K562 (cell line): ENCODE measurements around the gene BCAS4. TPM values are rescaled to one million over a fixed set of nuclear protein-coding genes. Genes with fewer than 3 reads are reported as not detected.

Experiments
- ATAC-seq: fragments of 200-7000 bp; cut with Tn5 transposase; 3 replicates; pipeline ENCODE4 v1.9.1; 2020; ENCODE audit warnings: moderate library complexity
- BruUV-seq: library from RNA; stranded (reverse); fragments of 400-500 nt; replicated peaks from 2 replicates; lab custom pipeline; 2021; lab: Mats Ljungman, UMichigan
- CTCF ChIA-PET: fragments of 300-600 bp; formaldehyde crosslinking; extraction: SDS; loops from one replicate; lab custom pipeline; 2021; ENCODE audit warnings: low intra/inter-chr PET ratio; lab: Yijun Ruan, JAX
- POLR2A ChIA-PET: fragments of 300-600, 350-650 bp; sonication (Branson Sonifier 250); formaldehyde crosslinking; extraction: SDS; loops from one replicate; lab custom pipeline; 2021; ENCODE audit warnings: antibody characterized with exemption, inconsistent platforms; lab: Yijun Ruan, JAX
- DNase-seq, 4 experiments: peaks; one replicate each; pipeline versions ENCODE4 v3.0.0 to v3.0.0-alpha.2; 2011 to 2018; ENCODE audit warnings: low spot score in 3 of 4, mixed read lengths in 3 of 4; ENCODE audit errors: extremely low read depth in 1 of 4
- FAIRE-seq: peaks from 2 replicates; lab custom pipeline; 2011; peaks lifted over from hg19 to GRCh38; lab: Jason Lieb, UNC
- H2AFZ ChIP-seq: 2 replicates; pipeline ENCODE4 v1.6.0; 2011; ENCODE audit warnings: low read depth, low read length, control low read depth, inconsistent platforms
- H3K27ac ChIP-seq: fragments of 200-600 bp; 3 replicates; pipeline ENCODE4 v1.8.0; 2011; ENCODE audit warnings: low read depth, mild to moderate bottlenecking, control low read depth, inconsistent platforms, low read length, moderate library complexity, mixed read lengths; ENCODE audit errors: extremely low read depth
- H3K27me3 ChIP-seq, 2 experiments: fragments of 300-600 bp in 1 of 2; 2 replicates in 1 of 2; 3 replicates in 1 of 2; pipeline versions ENCODE4 v1.6.0 to v1.8.0; 2011; ENCODE audit warnings: inconsistent platforms in 2 of 2, low read length in 2 of 2, mild to moderate bottlenecking in 1 of 2, mixed read lengths in 1 of 2, moderate library complexity in 1 of 2; ENCODE audit not compliant: control insufficient read depth in 2 of 2, insufficient read depth in 2 of 2
- H3K36me3 ChIP-seq: fragments of 300-600 bp; 3 replicates; pipeline ENCODE4 v1.8.0; 2011; ENCODE audit warnings: mild to moderate bottlenecking, low read length, inconsistent platforms; ENCODE audit not compliant: control insufficient read depth, insufficient read depth
- H3K4me1 ChIP-seq, 2 experiments: fragments of 200-600 bp in 1 of 2; replicated peaks in 1 of 2; 2 replicates in 1 of 2; 3 replicates in 1 of 2; pipeline versions ENCODE4 v1.5.1 to v1.8.0; 2011; ENCODE audit warnings: inconsistent platforms in 2 of 2, low read length in 2 of 2, mild to moderate bottlenecking in 1 of 2, mixed read lengths in 1 of 2, moderate library complexity in 1 of 2; ENCODE audit not compliant: control insufficient read depth in 2 of 2, insufficient read depth in 2 of 2
- H3K4me2 ChIP-seq: 2 replicates; pipeline ENCODE4 v1.6.1; 2011; ENCODE audit warnings: low read length, control low read depth, inconsistent platforms, mixed read lengths; ENCODE audit not compliant: insufficient read depth
- H3K4me3 ChIP-seq: fragments of 200-600 bp; sonication (generic), shearing (Covaris generic); 2 replicates; pipeline ENCODE4 v1.5.1; 2016; ENCODE audit warnings: control low read depth, inconsistent platforms
- H3K79me2 ChIP-seq: fragments of 200-600 bp; 3 replicates; pipeline ENCODE4 v1.8.0; 2011; ENCODE audit warnings: low read length, inconsistent platforms; ENCODE audit not compliant: control insufficient read depth, insufficient read depth
- H3K9ac ChIP-seq, 2 experiments: 2 replicates each; pipeline versions ENCODE4 v1.6.0 to v1.6.1; 2011; ENCODE audit warnings: low read depth in 2 of 2, low read length in 2 of 2, control low read depth in 1 of 2, inconsistent platforms in 1 of 2, mild to moderate bottlenecking in 1 of 2, mixed read lengths in 1 of 2; ENCODE audit not compliant: insufficient read depth in 1 of 2
- H3K9me1 ChIP-seq: one replicate; pipeline ENCODE4 v1.6.0; 2011; ENCODE audit warnings: inconsistent platforms, mild to moderate bottlenecking, low read length, moderate library complexity; ENCODE audit not compliant: control insufficient read depth, insufficient read depth
- H3K9me3 ChIP-seq: replicated peaks from 2 replicates; pipeline ENCODE4 v1.5.1; 2011; ENCODE audit warnings: low read depth, low read length, inconsistent platforms; ENCODE audit not compliant: control insufficient read depth, insufficient read depth
- H4K20me1 ChIP-seq: replicated peaks from 2 replicates; pipeline ENCODE4 v1.6.1; 2011; ENCODE audit warnings: low read length, inconsistent platforms, mixed read lengths; ENCODE audit not compliant: control insufficient read depth, insufficient read depth
- ATF2 ChIP-seq: sonication (generic); formaldehyde crosslinking; IDR thresholded peaks from 2 replicates; pipeline ENCODE4 v1.8.1; 2022; ENCODE audit warnings: missing genetic modification reagents
- BCL6 ChIP-seq: fragments of 250-450 bp; sonication (Bioruptor Pico); IDR thresholded peaks from 2 replicates; pipeline ENCODE4 v1.4.0; 2020
- KLF10 ChIP-seq: fragments of 250-450 bp; sonication (Bioruptor Pico); IDR thresholded peaks from 2 replicates; pipeline ENCODE4 v1.6.1; 2021; ENCODE audit warnings: matching md5 sums
- NR2F6 ChIP-seq: fragments of 450-650 bp; formaldehyde crosslinking; IDR thresholded peaks from 2 replicates; pipeline ENCODE4 v1.4.0; 2020; ENCODE audit warnings: mild to moderate bottlenecking
- ZNF639 ChIP-seq, 2 experiments: fragments of 200-800 bp in 1 of 2; sonication (Bioruptor generic) in 1 of 2; sonication (generic) in 1 of 2; formaldehyde crosslinking in 1 of 2; IDR thresholded peaks in 1 of 2; conservative IDR thresholded peaks in 1 of 2; 2 replicates each; pipeline versions ENCODE4 v1.5.0 to v1.6.1; 2016 to 2020; ENCODE audit warnings: missing compliant biosample characterization in 1 of 2, missing genetic modification characterization in 1 of 2, missing genetic modification reagents in 1 of 2
- WGBS: fragments of 100-300 bp; shearing (Covaris generic); methylation state at CpG from one replicate; pipeline ENCODE4 v1.1.6; 2016; ENCODE audit warnings: low coverage, mixed read lengths; ENCODE audit not compliant: insufficient coverage; ENCODE audit errors: missing lambda C conversion rate; 5-methylcytosine and 5-hydroxymethylcytosine counted together
- in situ Hi-C: fragments of 300-500 bp; cut with MboI; formaldehyde crosslinking; loops from 4 replicates; pipeline ENCODE4 v1.15.0; 2018; ENCODE audit warnings: inconsistent platforms, mixed read lengths
- intact Hi-C: fragments of 100-400 bp; cut with micrococcal nuclease; formaldehyde crosslinking; loops from 2 replicates; pipeline ENCODE4 v1.14.2; 2022
- polyA plus RNA-seq, 8 experiments: library from polyadenylated mRNA; depleted of rRNA in 4 of 8; stranded (reverse) in 5 of 8; unstranded in 3 of 8; fragments of >200 nt; fragmentation: Nextera tagmentation in 2 of 8; fragmentation: Illumina TruSeq in 1 of 8; extraction: Ambion mirVana in 2 of 8; extraction: Trizol in 1 of 8; gene quantifications; 2 replicates each; pipeline versions ENCODE4 v1.2.1 to v1.2.3, GENCODE V29; 2011 to 2014; ENCODE audit warnings: inconsistent platforms in 1 of 8, missing spikeins in 1 of 8
- total RNA-seq, 7 experiments: library from RNA; depleted of rRNA in 6 of 7; stranded (reverse); fragments of >200 nt in 6 of 7; fragmentation: Illumina TruSeq in 2 of 7; extraction: Trizol in 2 of 7; gene quantifications; 2 replicates each; pipeline versions ENCODE4 v1.2.1 to v1.2.3, GENCODE V29; 2011 to 2021; ENCODE audit warnings: low replicate concordance in 1 of 7
- TF ChIP-seq, protein P1 (sequence below): fragments of 200-800 bp; sonication (Bioruptor generic); IDR thresholded peaks from 2 replicates; pipeline ENCODE4 v1.6.1; 2016; ENCODE audit warnings: missing genetic modification characterization, missing compliant biosample characterization
- TF ChIP-seq, protein P2 (sequence below), 3 experiments: fragments of 200-800 bp in 1 of 3; fragments of 250-450 bp in 1 of 3; fragments of 450-650 bp in 1 of 3; sonication (Bioruptor Pico) in 1 of 3; sonication (Bioruptor generic) in 1 of 3; formaldehyde crosslinking in 1 of 3; IDR thresholded peaks; 2 replicates each; pipeline versions ENCODE4 v1.6.1 to v1.8.0; 2016 to 2022; ENCODE audit warnings: mild to moderate bottlenecking in 2 of 3, missing genetic modification characterization in 2 of 3, missing compliant biosample characterization in 1 of 3, moderate library complexity in 1 of 3

The BCAS4 gene
- total and polyA plus RNA-seq, 9 of the 15 experiments (the other 6 are each of a cell fraction or from before 2014, with no cell fraction given) = 0.15 to 2.3 (median 0.47) TPM

DNA sequence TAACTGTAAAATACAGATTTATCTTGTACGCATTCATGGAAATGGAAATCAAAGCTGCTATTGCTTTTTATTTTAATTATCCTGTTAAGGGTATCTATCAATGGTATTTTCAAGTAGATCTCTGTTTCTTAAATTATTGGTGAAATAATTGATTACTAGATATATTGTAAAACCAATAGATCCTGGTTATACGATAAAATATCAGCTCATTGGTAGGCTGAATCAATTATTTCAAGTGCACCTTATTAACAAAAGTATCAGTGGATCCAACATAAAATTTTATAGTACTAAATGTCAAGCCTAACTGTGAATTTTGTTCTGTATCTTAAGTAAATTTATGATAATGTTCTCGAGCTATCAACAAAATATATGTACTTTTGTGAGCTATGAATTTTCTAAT, 41.7 kb upstream of the BCAS4 start:
- Histone ChIP-seq H3K27me3 (no peaks in the 10 kb centered on the region), H3K27ac (no peak overlapping the region), H3K9me1 (no peaks in the 10 kb centered on the region), H2AFZ (no peak overlapping the region), H3K79me2 (peaks cover 4% of the 10 kb centered on the region; the same call in 1 of the 3 replicates), H3K9ac (no peak overlapping the region), H3K9me3 (no peaks in the 10 kb centered on the region), H3K4me2 (no peak overlapping the region), H4K20me1 (no peaks in the 10 kb centered on the region), H3K36me3 (peaks cover 38% of the 10 kb centered on the region), H3K4me1 (peaks cover 3 to 4% of the 10 kb centered on the region in 2 experiments; a peak in 1 of 5 replicates), H3K4me3 (no peak overlapping the region)
- no TSS peak for BruUV-seq
- intact Hi-C loops (no loop called here), in situ Hi-C loops (no loop called here)
- FAIRE-seq = no peak
- ChIA-PET CTCF (no interaction called here), POLR2A (interaction anchor here (0.8 to 1.4 kb wide), 2 partner anchors 11 to 172 kb away, joined by 3 read pairs; no protein-coding TSS in a partner anchor)
- no peak for DNase-seq
- WGBS = 90% methylated on average over 3 of the region's 3 CpGs
- ATAC-seq = no peak
- TF ChIP-seq ATF2 (CRISPR knock-in tag) = no peak
- TF ChIP-seq, protein P1, sequence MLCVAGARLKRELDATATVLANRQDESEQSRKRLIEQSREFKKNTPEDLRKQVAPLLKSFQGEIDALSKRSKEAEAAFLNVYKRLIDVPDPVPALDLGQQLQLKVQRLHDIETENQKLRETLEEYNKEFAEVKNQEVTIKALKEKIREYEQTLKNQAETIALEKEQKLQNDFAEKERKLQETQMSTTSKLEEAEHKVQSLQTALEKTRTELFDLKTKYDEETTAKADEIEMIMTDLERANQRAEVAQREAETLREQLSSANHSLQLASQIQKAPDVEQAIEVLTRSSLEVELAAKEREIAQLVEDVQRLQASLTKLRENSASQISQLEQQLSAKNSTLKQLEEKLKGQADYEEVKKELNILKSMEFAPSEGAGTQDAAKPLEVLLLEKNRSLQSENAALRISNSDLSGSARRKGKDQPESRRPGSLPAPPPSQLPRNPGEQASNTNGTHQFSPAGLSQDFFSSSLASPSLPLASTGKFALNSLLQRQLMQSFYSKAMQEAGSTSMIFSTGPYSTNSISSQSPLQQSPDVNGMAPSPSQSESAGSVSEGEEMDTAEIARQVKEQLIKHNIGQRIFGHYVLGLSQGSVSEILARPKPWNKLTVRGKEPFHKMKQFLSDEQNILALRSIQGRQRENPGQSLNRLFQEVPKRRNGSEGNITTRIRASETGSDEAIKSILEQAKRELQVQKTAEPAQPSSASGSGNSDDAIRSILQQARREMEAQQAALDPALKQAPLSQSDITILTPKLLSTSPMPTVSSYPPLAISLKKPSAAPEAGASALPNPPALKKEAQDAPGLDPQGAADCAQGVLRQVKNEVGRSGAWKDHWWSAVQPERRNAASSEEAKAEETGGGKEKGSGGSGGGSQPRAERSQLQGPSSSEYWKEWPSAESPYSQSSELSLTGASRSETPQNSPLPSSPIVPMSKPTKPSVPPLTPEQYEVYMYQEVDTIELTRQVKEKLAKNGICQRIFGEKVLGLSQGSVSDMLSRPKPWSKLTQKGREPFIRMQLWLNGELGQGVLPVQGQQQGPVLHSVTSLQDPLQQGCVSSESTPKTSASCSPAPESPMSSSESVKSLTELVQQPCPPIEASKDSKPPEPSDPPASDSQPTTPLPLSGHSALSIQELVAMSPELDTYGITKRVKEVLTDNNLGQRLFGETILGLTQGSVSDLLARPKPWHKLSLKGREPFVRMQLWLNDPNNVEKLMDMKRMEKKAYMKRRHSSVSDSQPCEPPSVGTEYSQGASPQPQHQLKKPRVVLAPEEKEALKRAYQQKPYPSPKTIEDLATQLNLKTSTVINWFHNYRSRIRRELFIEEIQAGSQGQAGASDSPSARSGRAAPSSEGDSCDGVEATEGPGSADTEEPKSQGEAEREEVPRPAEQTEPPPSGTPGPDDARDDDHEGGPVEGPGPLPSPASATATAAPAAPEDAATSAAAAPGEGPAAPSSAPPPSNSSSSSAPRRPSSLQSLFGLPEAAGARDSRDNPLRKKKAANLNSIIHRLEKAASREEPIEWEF (CRISPR knock-in tag) = peak; percentile 57; the same call in 1 of the 2 replicates
- TF ChIP-seq, protein P2, sequence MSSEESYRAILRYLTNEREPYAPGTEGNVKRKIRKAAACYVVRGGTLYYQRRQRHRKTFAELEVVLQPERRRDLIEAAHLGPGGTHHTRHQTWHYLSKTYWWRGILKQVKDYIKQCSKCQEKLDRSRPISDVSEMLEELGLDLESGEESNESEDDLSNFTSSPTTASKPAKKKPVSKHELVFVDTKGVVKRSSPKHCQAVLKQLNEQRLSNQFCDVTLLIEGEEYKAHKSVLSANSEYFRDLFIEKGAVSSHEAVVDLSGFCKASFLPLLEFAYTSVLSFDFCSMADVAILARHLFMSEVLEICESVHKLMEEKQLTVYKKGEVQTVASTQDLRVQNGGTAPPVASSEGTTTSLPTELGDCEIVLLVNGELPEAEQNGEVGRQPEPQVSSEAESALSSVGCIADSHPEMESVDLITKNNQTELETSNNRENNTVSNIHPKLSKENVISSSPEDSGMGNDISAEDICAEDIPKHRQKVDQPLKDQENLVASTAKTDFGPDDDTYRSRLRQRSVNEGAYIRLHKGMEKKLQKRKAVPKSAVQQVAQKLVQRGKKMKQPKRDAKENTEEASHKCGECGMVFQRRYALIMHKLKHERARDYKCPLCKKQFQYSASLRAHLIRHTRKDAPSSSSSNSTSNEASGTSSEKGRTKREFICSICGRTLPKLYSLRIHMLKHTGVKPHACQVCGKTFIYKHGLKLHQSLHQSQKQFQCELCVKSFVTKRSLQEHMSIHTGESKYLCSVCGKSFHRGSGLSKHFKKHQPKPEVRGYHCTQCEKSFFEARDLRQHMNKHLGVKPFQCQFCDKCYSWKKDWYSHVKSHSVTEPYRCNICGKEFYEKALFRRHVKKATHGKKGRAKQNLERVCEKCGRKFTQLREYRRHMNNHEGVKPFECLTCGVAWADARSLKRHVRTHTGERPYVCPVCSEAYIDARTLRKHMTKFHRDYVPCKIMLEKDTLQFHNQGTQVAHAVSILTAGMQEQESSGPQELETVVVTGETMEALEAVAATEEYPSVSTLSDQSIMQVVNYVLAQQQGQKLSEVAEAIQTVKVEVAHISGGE (CRISPR knock-in tag; IDR thresholded peaks at IDR 0.05) = peak in 1 of 3 experiments; percentile 65; a peak in 1 of 6 replicates
- TF ChIP-seq BCL6 (CRISPR knock-in tag) = no peak
- TF ChIP-seq KLF10 (CRISPR knock-in tag) = no peak
- TF ChIP-seq NR2F6 = no peak
- no peak for TF ChIP-seq ZNF639 (CRISPR knock-in tag; conservative IDR thresholded peaks at IDR 0.05 in 1 of 2, IDR thresholded peaks at IDR 0.05 in 1 of 2)
